ENCODE results near the gene ZNF609. TPM values are rescaled to one million over a fixed set of nuclear protein-coding genes. Genes with fewer than 3 reads are reported as not detected.

Gene ZNF609
- total RNA-seq, 4 donors from 2014 or later = 25.2 to 45.5 (median 32.6) TPM

DNA sequence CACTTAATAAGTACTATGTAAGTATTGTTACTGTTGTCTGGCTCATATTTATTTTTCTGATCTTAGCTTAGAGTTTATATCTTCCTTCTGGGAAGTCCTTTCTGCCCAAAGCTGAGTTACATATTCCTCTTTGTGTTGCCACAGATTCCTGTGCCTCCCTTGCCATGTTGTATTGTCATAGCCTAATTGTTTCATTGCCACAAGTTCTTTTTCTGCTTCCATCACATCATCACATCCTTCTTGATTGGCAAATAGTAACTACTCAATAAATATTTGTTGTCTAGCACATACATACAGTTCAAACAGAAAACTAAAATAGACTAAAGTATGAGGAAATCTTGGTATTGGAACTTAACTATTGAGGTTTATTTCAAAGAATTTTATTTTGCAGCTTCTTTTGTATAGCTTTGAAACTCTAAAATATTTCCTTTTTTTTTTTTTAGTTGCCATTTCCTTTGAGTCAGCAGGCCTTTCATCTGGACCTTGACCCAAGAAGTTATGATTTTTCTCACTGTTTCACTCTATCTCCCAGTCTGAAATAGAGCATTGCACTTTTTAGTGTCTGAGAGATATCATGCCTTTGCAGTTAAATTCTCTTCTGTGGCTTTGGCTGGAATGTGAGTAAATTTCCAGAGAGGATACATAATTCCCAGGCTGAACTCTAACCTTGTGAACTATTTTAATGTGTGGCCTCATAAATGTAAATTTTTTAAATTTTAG lies 98.2 kb downstream of the ZNF609 start:
- Histone ChIP-seq H3K4me1 (peaks cover 6 to 11% of the 10 kb centered on the region in 2 donors), H3K36me3 (no peaks in the 10 kb centered on the region), H3K4me3 (replicated peaks in 1 of 3) (no peak overlapping the region), H3K27me3 (no peaks in the 10 kb centered on the region), H3K27ac (no peak overlapping the region), H3K9me3 (no peaks in the 10 kb centered on the region)
- TF ChIP-seq, protein P1, sequence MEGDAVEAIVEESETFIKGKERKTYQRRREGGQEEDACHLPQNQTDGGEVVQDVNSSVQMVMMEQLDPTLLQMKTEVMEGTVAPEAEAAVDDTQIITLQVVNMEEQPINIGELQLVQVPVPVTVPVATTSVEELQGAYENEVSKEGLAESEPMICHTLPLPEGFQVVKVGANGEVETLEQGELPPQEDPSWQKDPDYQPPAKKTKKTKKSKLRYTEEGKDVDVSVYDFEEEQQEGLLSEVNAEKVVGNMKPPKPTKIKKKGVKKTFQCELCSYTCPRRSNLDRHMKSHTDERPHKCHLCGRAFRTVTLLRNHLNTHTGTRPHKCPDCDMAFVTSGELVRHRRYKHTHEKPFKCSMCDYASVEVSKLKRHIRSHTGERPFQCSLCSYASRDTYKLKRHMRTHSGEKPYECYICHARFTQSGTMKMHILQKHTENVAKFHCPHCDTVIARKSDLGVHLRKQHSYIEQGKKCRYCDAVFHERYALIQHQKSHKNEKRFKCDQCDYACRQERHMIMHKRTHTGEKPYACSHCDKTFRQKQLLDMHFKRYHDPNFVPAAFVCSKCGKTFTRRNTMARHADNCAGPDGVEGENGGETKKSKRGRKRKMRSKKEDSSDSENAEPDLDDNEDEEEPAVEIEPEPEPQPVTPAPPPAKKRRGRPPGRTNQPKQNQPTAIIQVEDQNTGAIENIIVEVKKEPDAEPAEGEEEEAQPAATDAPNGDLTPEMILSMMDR (IDR thresholded peaks at IDR 0.05) = no peak
- TF ChIP-seq POLR2A (IDR thresholded peaks at IDR 0.05) = no peak
- no peak for DNase-seq
- intact Hi-C loops (cut with DNase I) = no loop called here

DNA sequence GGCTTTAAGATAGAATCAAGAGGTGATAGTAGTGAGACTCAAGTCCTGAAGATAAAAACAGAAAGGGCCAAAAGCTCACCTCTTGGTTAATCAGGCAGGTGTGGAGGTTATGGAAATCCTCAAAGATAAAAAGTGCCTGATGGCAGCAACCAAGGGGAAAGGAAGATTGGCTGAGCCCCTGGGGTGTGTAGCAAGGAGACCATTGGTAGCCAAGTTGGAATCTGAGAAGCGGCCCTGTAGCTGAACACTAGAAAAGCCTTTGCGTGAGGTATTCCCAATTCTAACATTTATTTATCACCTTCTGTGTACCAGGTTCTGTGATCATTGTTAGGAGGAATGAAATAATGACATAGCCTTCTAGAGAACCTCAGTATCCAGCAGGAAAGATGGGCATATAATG lies 98.9 kb downstream of the ZNF609 start:
- Histone ChIP-seq H3K36me3 (no peaks in the 10 kb centered on the region), H3K4me3 (replicated peaks in 1 of 3) (no peak overlapping the region), H3K27me3 (no peaks in the 10 kb centered on the region), H3K27ac (no peak overlapping the region), H3K9me3 (no peaks in the 10 kb centered on the region), H3K4me1 (peaks cover 6 to 11% of the 10 kb centered on the region in 2 donors)
- 96 to 97% methylated on average over 2 of the region's 2 CpGs for WGBS, 2 donors
- intact Hi-C loops (cut with DNase I) = no loop called here
- no peak for TF ChIP-seq POLR2A (IDR thresholded peaks at IDR 0.05)
- TF ChIP-seq, protein P1 (IDR thresholded peaks at IDR 0.05) = no peak
- DNase-seq = no peak

DNA sequence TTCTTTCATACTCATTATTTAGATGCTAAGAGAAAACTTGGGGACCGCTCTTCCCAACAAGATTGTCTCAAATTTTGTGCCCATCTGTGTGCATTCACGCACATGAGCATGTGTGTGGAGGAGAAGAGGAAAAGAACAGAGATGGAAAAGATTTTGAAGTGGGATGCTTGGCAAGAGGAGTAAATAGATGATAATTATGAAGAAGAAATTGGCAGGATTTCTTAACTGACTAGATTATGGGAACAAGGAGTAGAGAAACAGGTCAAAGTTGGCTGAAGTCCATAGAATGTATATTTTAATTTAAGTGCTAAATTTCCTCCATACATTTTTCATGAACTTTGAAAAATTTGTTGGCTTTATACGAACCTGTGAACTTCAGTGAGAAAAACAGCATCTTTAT lies 100.1 kb downstream of the ZNF609 start:
- no peaks in the 10 kb centered on the region for H3K9me3 ChIP-seq
- DNase-seq = no peak
- H3K27ac ChIP-seq = no peak overlapping the region
- no peaks in the 10 kb centered on the region for H3K27me3 ChIP-seq
- intact Hi-C loops (cut with DNase I) = no loop called here
- H3K4me3 ChIP-seq (replicated peaks in 1 of 3) = no peak overlapping the region
- no peaks in the 10 kb centered on the region for H3K36me3 ChIP-seq
- TF ChIP-seq, protein P1 (IDR thresholded peaks at IDR 0.05) = no peak
- TF ChIP-seq POLR2A (IDR thresholded peaks at IDR 0.05) = no peak
- peaks cover 6 to 11% of the 10 kb centered on the region in 2 donors for H3K4me1 ChIP-seq
- 98% methylated on average over 3 of the region's 3 CpGs for WGBS, 2 donors

DNA sequence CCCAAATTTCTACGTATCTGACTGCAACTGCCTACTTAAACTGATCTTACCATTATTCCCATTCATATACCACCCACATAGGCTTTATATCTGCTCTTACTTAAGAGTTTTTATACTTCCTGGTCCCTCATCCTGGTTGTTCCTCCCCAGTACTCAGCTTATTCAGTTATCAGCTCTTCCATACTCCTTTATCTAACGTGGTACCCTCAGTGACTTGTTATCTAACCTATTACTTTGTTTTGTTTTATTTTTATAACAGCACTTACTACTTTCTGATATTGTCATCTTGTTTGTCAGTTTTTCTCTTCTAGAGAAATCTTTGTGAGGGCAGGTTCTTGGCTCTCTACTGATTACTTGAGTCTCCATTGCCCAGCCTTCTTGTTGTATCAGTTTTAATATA lies 100.6 kb downstream of the ZNF609 start:
- TF ChIP-seq POLR2A (IDR thresholded peaks at IDR 0.05) = no peak
- TF ChIP-seq, protein P1 (IDR thresholded peaks at IDR 0.05) = no peak
- no peak for DNase-seq

DNA sequence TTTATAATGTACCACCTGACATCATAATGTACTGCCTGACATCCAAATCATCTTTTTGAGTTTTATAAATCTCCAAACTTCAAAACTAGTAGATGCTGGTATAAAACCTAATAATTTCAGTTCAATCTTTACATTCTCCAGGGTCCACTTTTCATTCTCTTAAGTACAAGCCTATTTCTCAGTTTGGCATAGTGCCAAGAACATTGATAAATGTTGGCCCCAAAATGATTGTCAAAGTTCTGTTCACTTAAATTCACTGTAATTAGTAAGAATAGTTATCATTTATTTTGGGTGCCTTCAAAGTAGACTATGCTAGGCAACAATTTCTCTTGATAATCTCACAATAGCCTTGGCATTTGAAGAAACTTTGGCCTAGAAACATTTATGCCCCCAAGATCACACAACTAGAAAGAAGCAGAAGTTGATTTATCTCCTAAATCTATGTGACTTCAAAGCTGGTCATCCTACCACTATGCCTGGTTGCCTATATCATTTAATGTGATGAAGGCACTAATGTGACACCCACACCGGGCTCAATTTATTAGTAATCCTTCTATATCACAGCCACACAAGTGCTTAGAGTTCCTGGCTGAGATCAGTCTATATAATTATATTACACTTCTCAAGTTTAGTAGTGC lies 101.7 kb downstream of the ZNF609 start:
- Histone ChIP-seq H3K9me3 (no peaks in the 10 kb centered on the region), H3K27ac (no peak overlapping the region), H3K4me1 (peaks cover 6 to 20% of the 10 kb centered on the region in 2 donors), H3K27me3 (no peaks in the 10 kb centered on the region), H3K4me3 (replicated peaks in 1 of 3) (no peak overlapping the region), H3K36me3 (no peaks in the 10 kb centered on the region)
- intact Hi-C loops (cut with DNase I) = no loop called here
- 94 to 100% methylated on average over 1 of the region's 1 CpG for WGBS, 2 donors
- DNase-seq = no peak
- TF ChIP-seq, protein P1 (IDR thresholded peaks at IDR 0.05) = no peak
- TF ChIP-seq POLR2A (IDR thresholded peaks at IDR 0.05) = no peak

More for the DNA sequence above, 100.6 kb downstream of the ZNF609 start:
- H3K4me1 ChIP-seq = peaks cover 6 to 11% of the 10 kb centered on the region in 2 donors
- no peaks in the 10 kb centered on the region for H3K27me3 ChIP-seq
- H3K9me3 ChIP-seq = no peaks in the 10 kb centered on the region
- no peak overlapping the region for H3K4me3 ChIP-seq (replicated peaks in 1 of 3)
- H3K36me3 ChIP-seq = no peaks in the 10 kb centered on the region
- WGBS, 2 donors = 86 to 90% methylated on average over 2 of the region's 2 CpGs
- intact Hi-C loops (cut with DNase I) = no loop called here
- no peak overlapping the region for H3K27ac ChIP-seq
